Activated CD4-positive, alpha-beta T cell treated with anti-CD3 and anti-CD28 coated beads for 36 hours (primary cell): ENCODE data around the gene RENBP. TPM values are rescaled to one million over a fixed set of nuclear protein-coding genes. Genes with fewer than 3 reads are reported as not detected.

Source experiments
- ATAC-seq: fragments of 200-7000 bp; cut with Tn5 transposase; one replicate; pipeline ENCODE4 v1.10.0; 2021; ENCODE audit warnings: mild to moderate bottlenecking, moderate library complexity
- CTCF ChIA-PET: fragments of 350-600 bp; sonication (Branson Sonifier 250); formaldehyde crosslinking; loops from one replicate; lab custom pipeline; 2021; ENCODE audit warnings: antibody characterized with exemption; lab: Charles Lee
- POLR2A ChIA-PET: fragments of 350-600 bp; sonication (Branson Sonifier 250); formaldehyde crosslinking; loops from one replicate; lab custom pipeline; 2021; ENCODE audit warnings: antibody characterized with exemption, inconsistent platforms; lab: Charles Lee
- DNase-seq: peaks from one replicate; pipeline ENCODE4 v3.0.0-alpha.2; 2020
- H3K27ac Mint-ChIP-seq: one replicate; pipeline ENCODE4 v1.8.0; 2021; ENCODE audit warnings: mixed read lengths
- H3K27me3 Mint-ChIP-seq: one replicate; pipeline ENCODE4 v1.8.0; 2021; ENCODE audit warnings: mixed read lengths
- H3K36me3 Mint-ChIP-seq: one replicate; pipeline ENCODE4 v1.8.0; 2021; ENCODE audit warnings: low read depth, mixed read lengths
- H3K4me1 Mint-ChIP-seq: one replicate; pipeline ENCODE4 v1.8.0; 2021; ENCODE audit warnings: mixed read lengths
- H3K4me3 Mint-ChIP-seq: one replicate; pipeline ENCODE4 v1.8.0; 2021; ENCODE audit warnings: mild to moderate bottlenecking, moderate library complexity, mixed read lengths
- H3K9me3 Mint-ChIP-seq: one replicate; pipeline ENCODE4 v1.8.0; 2021; ENCODE audit warnings: low read depth, mixed read lengths
- intact Hi-C, 2 experiments: fragments of 100-400 bp; cut with DNase I in 1 of 2; cut with micrococcal nuclease in 1 of 2; formaldehyde crosslinking; loops; one replicate each; pipeline versions ENCODE4 v1.14.2 to v1.15.1; 2022 to 2024; cut with DNase I, micrococcal nuclease
- total RNA-seq, 2 experiments: library from RNA; stranded (reverse); gene quantifications; one replicate each; pipeline ENCODE4 v1.2.3, GENCODE V29; 2021

Gene RENBP
- total RNA-seq, 2 experiments from 2014 or later, result 6.0 to 8.1 TPM

- intact Hi-C loops, result loop anchor here (1.0 to 10.0 kb wide), 10 partner anchors 42 to 792 kb away; partner anchors contain the start of genes IDH3G (in 2 of the 2), SSR4 (in 2 of the 2), ATP6AP1 (in 1 of the 2) and CCNQ (in 1 of the 2)
- ChIA-PET POLR2A (interaction anchor here (0.7 to 1.7 kb wide), 4 partner anchors 12 to 400 kb away, joined by 3 to 8 read pairs (median 4); partner anchors contain the start of gene ARHGAP4), CTCF (interaction anchor here (0.6 to 1.0 kb wide), 2 partner anchors 47 to 403 kb away, joined by 3 read pairs; no protein-coding TSS in a partner anchor)
- Mint-ChIP-seq H3K4me1 (peaks cover 40% of the 10 kb centered on the region), H3K27ac (peak overlapping the region; percentile 100), H3K27me3 (no peaks in the 10 kb centered on the region), H3K4me3 (peak overlapping the region; percentile 94), H3K36me3 (peaks cover 32% of the 10 kb centered on the region), H3K9me3 (no peaks in the 10 kb centered on the region)
- peak; percentile 63 for DNase-seq
- ATAC-seq, result no peak
Observed at GRCh38 chrX:153970357-153971123, 26.1 kb upstream of the RENBP start.

DNA sequence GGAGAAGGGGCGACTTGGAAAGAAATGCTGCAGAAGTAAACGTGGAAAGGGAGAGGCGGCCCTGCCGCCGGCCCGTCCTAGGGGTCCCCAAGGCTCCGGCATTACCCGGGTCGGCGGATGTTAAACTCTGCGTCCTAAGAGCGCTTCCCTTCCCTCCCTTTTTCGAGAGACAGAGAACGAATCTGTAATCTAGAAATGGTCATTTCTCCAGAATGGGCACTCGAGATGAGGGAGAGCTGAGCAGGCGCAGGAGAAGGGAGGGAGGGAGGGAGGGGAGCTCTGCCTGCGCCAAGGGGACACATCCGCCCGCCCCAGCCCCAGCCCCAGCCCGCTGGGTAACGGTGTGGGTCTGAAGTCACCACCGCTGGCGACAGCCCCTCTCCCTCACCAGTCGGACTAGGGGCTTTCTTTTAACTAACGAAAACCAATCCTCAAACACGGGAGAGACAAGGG lies 25.5 kb upstream of the RENBP start:
- ChIA-PET POLR2A (no interaction called here), CTCF (no interaction called here)
- Mint-ChIP-seq H3K36me3 (peaks cover 32% of the 10 kb centered on the region), H3K4me3 (peak overlapping the region; percentile 94), H3K27ac (peak overlapping the region; percentile 86), H3K4me1 (peaks cover 44% of the 10 kb centered on the region), H3K9me3 (no peaks in the 10 kb centered on the region), H3K27me3 (no peaks in the 10 kb centered on the region)
- intact Hi-C loops, result loop anchor here (2.0 to 10.0 kb wide), 7 partner anchors 51 to 792 kb away; partner anchors contain the start of genes ATP6AP1 (in 1 of the 2), CCNQ (in 1 of the 2), DKC1 (in 1 of the 2) and EMD (in 1 of the 2)
- DNase-seq (peak; percentile 47), ATAC-seq (no peak)

GRCh38 chrX:153969125-153969903 lies 24.9 kb upstream of the RENBP start:
- peak overlapping the region; percentile 86 for H3K27ac Mint-ChIP-seq

GRCh38 chrX:153968754-153969124 lies 24.3 kb upstream of the RENBP start:
- no peak for ATAC-seq
- peaks cover 36% of the 10 kb centered on the region for H3K4me1 Mint-ChIP-seq
- H3K9me3 Mint-ChIP-seq, result no peaks in the 10 kb centered on the region
- no peaks in the 10 kb centered on the region for H3K27me3 Mint-ChIP-seq
- DNase-seq, result peak; percentile 64
- intact Hi-C loops, result no loop called here
- peak overlapping the region; percentile 78 for H3K27ac Mint-ChIP-seq
- peak overlapping the region; percentile 94 for H3K4me3 Mint-ChIP-seq
- POLR2A ChIA-PET, result interaction anchor here (3.1 kb wide), 1 partner anchor 43 kb away, joined by 12 read pairs; the partner anchor contains the start of gene ARHGAP4
- CTCF ChIA-PET, result interaction anchor here (0.6 to 3.7 kb wide), 7 partner anchors 21 to 548 kb away, joined by 3 to 19 read pairs (median 3); partner anchors contain the start of genes IDH3G and SSR4
- H3K36me3 Mint-ChIP-seq, result peaks cover 36% of the 10 kb centered on the region

More at GRCh38 chrX:153969125-153969903, 24.9 kb upstream of the RENBP start:
- H3K27me3 Mint-ChIP-seq, result no peaks in the 10 kb centered on the region
- ATAC-seq, result no peak
- H3K9me3 Mint-ChIP-seq, result no peaks in the 10 kb centered on the region
- H3K4me3 Mint-ChIP-seq, result peak overlapping the region; percentile 94
- POLR2A ChIA-PET, result interaction anchor here (3.1 kb wide), 1 partner anchor 44 kb away, joined by 12 read pairs; the partner anchor contains the start of gene ARHGAP4
- peaks cover 36% of the 10 kb centered on the region for H3K36me3 Mint-ChIP-seq
- DNase-seq, result no peak
- H3K4me1 Mint-ChIP-seq, result peaks cover 40% of the 10 kb centered on the region
- intact Hi-C loops, result no loop called here
- CTCF ChIA-PET, result interaction anchor here (0.6 to 3.7 kb wide), 6 partner anchors 22 to 548 kb away, joined by 3 to 19 read pairs (median 4); partner anchors contain the start of genes IDH3G and SSR4

DNA sequence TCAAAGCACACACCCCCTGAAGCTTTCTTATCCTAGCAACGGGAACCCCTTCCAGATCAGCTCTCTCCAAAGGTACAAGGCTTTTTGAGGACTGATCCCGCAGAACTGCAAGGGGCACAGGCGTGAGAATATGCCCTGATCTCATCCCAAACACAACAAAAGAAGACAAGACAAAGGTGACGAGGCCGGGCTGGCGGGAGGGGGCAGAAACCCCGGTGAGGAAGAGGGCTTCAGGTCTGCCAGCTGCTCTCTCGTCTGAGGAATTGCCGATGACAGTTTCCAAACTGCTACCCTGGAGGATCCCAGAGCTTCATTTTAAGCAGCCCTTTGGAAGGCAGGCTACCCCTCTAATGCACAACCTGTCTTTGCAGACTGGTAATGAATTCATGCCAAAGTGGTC lies 23.8 kb upstream of the RENBP start:
- POLR2A ChIA-PET, result interaction anchor here (1.4 to 3.1 kb wide), 2 partner anchors 43 to 411 kb away, joined by 3 to 12 read pairs; partner anchors contain the start of genes ARHGAP4 and EMD
- DNase-seq, result no peak
- CTCF ChIA-PET, result interaction anchor here (1.1 to 3.7 kb wide), 5 partner anchors 16 to 46 kb away, joined by 3 to 19 read pairs (median 3); no protein-coding TSS in a partner anchor
- intact Hi-C loops, result no loop called here
- Mint-ChIP-seq H3K4me3 (peak overlapping the region; percentile 94), H3K27ac (peak overlapping the region; percentile 96), H3K4me1 (peaks cover 34% of the 10 kb centered on the region), H3K27me3 (no peaks in the 10 kb centered on the region), H3K36me3 (peaks cover 35% of the 10 kb centered on the region), H3K9me3 (no peaks in the 10 kb centered on the region)
- ATAC-seq, result no peak

DNA sequence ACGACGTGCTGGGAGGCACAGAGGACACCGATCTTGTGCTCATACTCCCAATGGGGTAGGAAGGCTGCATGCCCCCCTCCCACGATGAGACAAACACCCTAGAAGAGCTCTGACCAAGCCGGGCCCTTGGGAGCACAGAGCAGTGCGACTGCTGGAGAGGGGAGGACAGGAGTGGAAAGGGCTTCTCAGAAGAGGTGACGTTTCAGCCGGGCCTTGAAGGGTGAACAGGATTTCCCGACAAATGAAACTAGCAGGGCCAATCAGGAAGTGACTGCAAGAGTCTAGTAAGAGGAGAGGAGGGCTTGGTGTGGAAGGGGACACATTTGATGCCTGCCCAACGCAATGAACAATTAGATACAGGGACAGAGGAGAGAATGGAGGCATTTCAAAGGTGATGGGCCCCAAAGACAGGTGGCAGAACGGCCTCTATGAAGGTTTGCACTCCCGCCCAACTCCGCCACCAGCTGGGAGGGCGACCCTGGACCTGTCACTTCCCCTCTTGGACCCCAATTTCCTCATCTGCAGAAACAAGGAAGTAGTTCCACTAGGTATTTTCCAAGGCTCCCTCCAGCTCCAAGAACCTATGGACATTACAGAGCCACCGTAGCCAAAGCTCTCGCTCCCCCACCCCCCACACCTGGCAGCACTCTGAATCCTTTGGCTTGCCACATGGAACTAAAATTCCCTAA lies 23.2 kb upstream of the RENBP start:
- H3K27ac Mint-ChIP-seq, result peak overlapping the region; percentile 96
- intact Hi-C loops, result loop anchor here in 1 of 2 experiments (1.0 kb wide), 2 partner anchors 173 to 243 kb away; partner anchors contain the start of genes ABCD1, BCAP31, IDH3G and SSR4
- ChIA-PET CTCF (interaction anchor here (0.8 to 3.7 kb wide), 10 partner anchors 15 to 344 kb away, joined by 3 to 19 read pairs (median 3); no protein-coding TSS in a partner anchor), POLR2A (interaction anchor here (0.7 to 3.1 kb wide), 7 partner anchors 15 to 411 kb away, joined by 3 to 12 read pairs (median 3); partner anchors contain the start of genes ARHGAP4, EMD and MECP2)
- peaks cover 35% of the 10 kb centered on the region for H3K36me3 Mint-ChIP-seq
- no peaks in the 10 kb centered on the region for H3K9me3 Mint-ChIP-seq
- peak; percentile 10 for ATAC-seq
- DNase-seq, result peak; percentile 65
- no peaks in the 10 kb centered on the region for H3K27me3 Mint-ChIP-seq
- H3K4me1 Mint-ChIP-seq, result peaks cover 34% of the 10 kb centered on the region
- peak overlapping the region; percentile 94 for H3K4me3 Mint-ChIP-seq

GRCh38 chrX:153966841-153967535 lies 22.5 kb upstream of the RENBP start:
- Mint-ChIP-seq H3K27ac (peak overlapping the region; percentile 96), H3K9me3 (no peaks in the 10 kb centered on the region), H3K27me3 (no peaks in the 10 kb centered on the region), H3K36me3 (peaks cover 36% of the 10 kb centered on the region), H3K4me1 (peaks cover 34% of the 10 kb centered on the region), H3K4me3 (peak overlapping the region; percentile 94)
- DNase-seq, result peak; percentile 83
- intact Hi-C loops, result loop anchor here in 1 of 2 experiments (1.0 kb wide), 2 partner anchors 173 to 243 kb away; partner anchors contain the start of genes ABCD1, BCAP31, IDH3G and SSR4
- ChIA-PET CTCF (interaction anchor here (0.6 to 3.7 kb wide), 8 partner anchors 14 to 345 kb away, joined by 3 to 19 read pairs (median 3); no protein-coding TSS in a partner anchor), POLR2A (interaction anchor here (0.7 to 3.1 kb wide), 8 partner anchors 14 to 412 kb away, joined by 3 to 12 read pairs (median 4); partner anchors contain the start of genes ARHGAP4, EMD and MECP2)
- ATAC-seq, result peak; percentile 46

DNA sequence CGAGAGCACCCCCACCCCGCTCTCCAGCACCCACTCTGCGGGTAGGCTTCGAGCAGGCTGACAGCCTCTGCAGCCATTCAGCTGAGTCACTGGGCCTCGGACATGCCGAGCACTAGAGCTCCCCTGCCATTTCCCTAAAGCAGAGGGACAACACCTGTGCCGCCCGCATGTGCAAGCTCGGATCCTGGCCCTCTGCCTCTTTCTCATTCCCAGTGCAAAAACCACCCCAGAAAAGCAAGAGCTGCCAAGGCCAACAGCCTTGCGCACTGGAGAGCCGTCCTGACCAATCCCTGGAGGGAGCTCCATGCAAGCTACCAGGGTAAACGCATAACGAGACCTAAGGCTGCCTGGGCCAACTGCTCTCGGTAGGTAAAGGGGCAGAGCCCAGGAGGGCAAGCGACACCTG lies 21.8 kb upstream of the RENBP start:
- H3K4me3 Mint-ChIP-seq, result peak overlapping the region; percentile 94
- ChIA-PET CTCF (interaction anchor here (0.6 to 3.7 kb wide), 4 partner anchors 16 to 346 kb away, joined by 3 to 19 read pairs (median 8); no protein-coding TSS in a partner anchor), POLR2A (interaction anchor here (0.9 to 3.1 kb wide), 4 partner anchors 13 to 47 kb away, joined by 3 to 12 read pairs (median 4); partner anchors contain the start of gene ARHGAP4)
- ATAC-seq, result no peak
- H3K9me3 Mint-ChIP-seq, result no peaks in the 10 kb centered on the region
- intact Hi-C loops, result no loop called here
- peaks cover 35% of the 10 kb centered on the region for H3K36me3 Mint-ChIP-seq
- no peaks in the 10 kb centered on the region for H3K27me3 Mint-ChIP-seq
- H3K4me1 Mint-ChIP-seq, result peaks cover 34% of the 10 kb centered on the region
- H3K27ac Mint-ChIP-seq, result peak overlapping the region; percentile 96
- DNase-seq, result no peak

GRCh38 chrX:153965406-153965805 lies 21.0 kb upstream of the RENBP start:
- Mint-ChIP-seq H3K27ac (peak overlapping the region; percentile 42), H3K27me3 (no peaks in the 10 kb centered on the region), H3K36me3 (peaks cover 38% of the 10 kb centered on the region), H3K9me3 (no peaks in the 10 kb centered on the region), H3K4me1 (peaks cover 34% of the 10 kb centered on the region), H3K4me3 (no peak overlapping the region)
- CTCF ChIA-PET, result interaction anchor here (3.7 kb wide), 1 partner anchor 18 kb away, joined by 19 read pairs; no protein-coding TSS in a partner anchor
- intact Hi-C loops, result no loop called here
- POLR2A ChIA-PET, result no interaction called here
- ATAC-seq, result no peak
- no peak for DNase-seq
